ENCODE results near the gene DACT2.

GRCh38 chr6:168277274-168277669, 42.3 kb downstream of the DACT2 start:
- TF ChIP-seq CTCF (IDR thresholded peaks at IDR 0.05; ENCODE audit: insufficient read depth, low read length, poor library complexity, severe bottlenecking) (no peak), EZH2phosphoT487 (conservative IDR thresholded peaks at IDR 0.05; ENCODE audit: low read length) (no peak)
